Subcutaneous abdominal adipose tissue (tissue), 5 donors: ENCODE measurements around the gene SF3A2.

Experiments
- H3K27ac ChIP-seq: one replicate; pipeline ENCODE4 v1.7.0; 2013; ENCODE audit warnings: low read depth, mild to moderate bottlenecking, inconsistent platforms, low read length, moderate library complexity
- H3K27me3 ChIP-seq, 5 donors: one replicate each; pipeline ENCODE4 v1.7.0; 2013; ENCODE audit warnings: low read length in 5 of 5, inconsistent platforms in 1 of 5; ENCODE audit not compliant: control insufficient read depth in 5 of 5, insufficient read depth in 4 of 5
- H3K36me3 ChIP-seq, 5 donors: one replicate each; pipeline ENCODE4 v1.7.0; 2013; ENCODE audit warnings: low read length in 5 of 5; ENCODE audit not compliant: control insufficient read depth in 5 of 5, insufficient read depth in 5 of 5
- H3K4me1 ChIP-seq, 5 donors: one replicate each; pipeline ENCODE4 v1.7.0; 2013; ENCODE audit warnings: low read length in 5 of 5, mild to moderate bottlenecking in 3 of 5, moderate library complexity in 1 of 5; ENCODE audit not compliant: control insufficient read depth in 5 of 5, insufficient read depth in 5 of 5
- H3K4me3 ChIP-seq, 5 donors: one replicate each; pipeline ENCODE4 v1.7.0; 2013; ENCODE audit warnings: low read length in 5 of 5, low read depth in 1 of 5
- H3K9ac ChIP-seq, 5 donors: one replicate each; pipeline ENCODE4 v1.7.0; 2013; ENCODE audit warnings: low read length in 5 of 5, mild to moderate bottlenecking in 4 of 5, moderate library complexity in 3 of 5
- H3K9me3 ChIP-seq, 5 donors: one replicate each; pipeline ENCODE4 v1.7.0; 2013; ENCODE audit warnings: low read length in 5 of 5; ENCODE audit not compliant: control insufficient read depth in 5 of 5
- donor health status: healthy.
- donor health status: healthy.
- donor health status: healthy.
- donor health status: healthy.
- donor health status: healthy.

SF3A2 gene, protein sequence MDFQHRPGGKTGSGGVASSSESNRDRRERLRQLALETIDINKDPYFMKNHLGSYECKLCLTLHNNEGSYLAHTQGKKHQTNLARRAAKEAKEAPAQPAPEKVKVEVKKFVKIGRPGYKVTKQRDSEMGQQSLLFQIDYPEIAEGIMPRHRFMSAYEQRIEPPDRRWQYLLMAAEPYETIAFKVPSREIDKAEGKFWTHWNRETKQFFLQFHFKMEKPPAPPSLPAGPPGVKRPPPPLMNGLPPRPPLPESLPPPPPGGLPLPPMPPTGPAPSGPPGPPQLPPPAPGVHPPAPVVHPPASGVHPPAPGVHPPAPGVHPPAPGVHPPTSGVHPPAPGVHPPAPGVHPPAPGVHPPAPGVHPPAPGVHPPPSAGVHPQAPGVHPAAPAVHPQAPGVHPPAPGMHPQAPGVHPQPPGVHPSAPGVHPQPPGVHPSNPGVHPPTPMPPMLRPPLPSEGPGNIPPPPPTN

DNA sequence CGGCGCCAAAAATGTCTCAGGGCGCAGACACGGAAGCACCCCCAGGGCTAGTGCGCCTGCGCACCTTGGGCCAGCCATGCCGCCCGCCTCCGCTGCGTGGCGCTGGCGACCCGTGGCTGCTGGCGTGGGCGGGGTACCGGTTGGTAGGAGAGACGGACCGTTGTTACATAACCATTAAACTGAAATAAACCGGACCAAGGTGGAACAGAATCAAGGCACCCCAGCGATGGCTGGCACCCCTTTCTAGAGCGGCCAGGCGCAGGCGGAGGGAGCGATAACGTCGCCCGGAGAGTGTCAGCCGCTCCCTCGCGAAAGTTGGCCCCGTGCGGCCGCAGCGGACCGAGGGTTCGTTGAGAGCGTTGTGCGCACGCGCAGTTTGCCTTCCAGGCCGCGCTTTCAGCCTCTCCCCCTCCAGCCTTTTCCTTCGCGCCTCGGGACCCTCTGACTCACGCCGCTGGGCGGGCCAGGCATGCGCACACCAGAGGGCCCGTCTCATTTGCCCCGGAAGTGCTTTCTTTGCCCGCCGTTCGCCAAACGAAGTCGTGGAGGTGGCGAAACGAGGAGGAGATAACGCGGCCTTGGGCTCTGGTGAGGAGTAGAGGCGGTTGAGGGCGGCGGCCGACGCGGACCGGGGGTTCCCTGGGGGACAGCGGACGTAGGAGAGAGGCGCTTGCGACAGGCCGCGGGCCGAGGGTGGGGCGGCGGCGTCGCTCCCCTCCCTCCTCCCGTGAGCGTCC is at the start of gene SF3A2, which contains the start of gene PLEKHJ1:
Gene SF3A2 (plus strand): TSS at position 511 of the 737 bp plus-strand sequence. CDS start 6,595 bp downstream, outside the sequence.
Gene PLEKHJ1 (minus strand): TSS at position 16 of the 737 bp plus-strand sequence. CDS start 81 bp downstream, outside the sequence.
- Histone ChIP-seq H3K4me1 (peaks cover 11 to 69% (median 59%) of the 10 kb centered on the region in 5 donors), H3K27me3 (no peaks in the 10 kb centered on the region), H3K4me3 (peak within 1 kb of the TSS; percentile 74 to 79 (median 76)), H3K9me3 (no peaks in the 10 kb centered on the region), H3K36me3 (peaks cover 0 to 33% (median 22%) of the 10 kb centered on the region in 5 donors), H3K9ac (peak within 1 kb of the TSS; percentile 81 to 96 (median 94)), H3K27ac (peak within 1 kb of the TSS; percentile 99)

- Histone ChIP-seq H3K4me3 (no peak overlapping the region), H3K9me3 (no peaks in the 10 kb centered on the region), H3K27me3 (no peaks in the 10 kb centered on the region), H3K9ac (no peak overlapping the region), H3K4me1 (peaks cover 10 to 40% (median 30%) of the 10 kb centered on the region in 5 donors), H3K36me3 (peaks cover 0 to 65% (median 45%) of the 10 kb centered on the region in 5 donors), H3K27ac (peak overlapping the region; percentile 80)
Observed at GRCh38 chr19:2187159-2187558, 49.5 kb upstream of the SF3A2 start.

- no peak overlapping the region for H3K27ac ChIP-seq
Observed at GRCh38 chr19:2188708-2189385, 47.8 kb upstream of the SF3A2 start.

GRCh38 chr19:2189880-2190279 is 46.7 kb upstream of the SF3A2 start:
- H3K9me3 ChIP-seq: no peaks in the 10 kb centered on the region
- no peak overlapping the region for H3K4me3 ChIP-seq
- no peak overlapping the region for H3K9ac ChIP-seq
- peaks cover 10 to 40% (median 30%) of the 10 kb centered on the region in 5 donors for H3K4me1 ChIP-seq
- no peaks in the 10 kb centered on the region for H3K27me3 ChIP-seq
- no peak overlapping the region for H3K27ac ChIP-seq
- peaks cover 0 to 65% (median 57%) of the 10 kb centered on the region in 5 donors for H3K36me3 ChIP-seq

More at GRCh38 chr19:2188708-2189385, 47.8 kb upstream of the SF3A2 start:
- Histone ChIP-seq H3K27me3 (no peaks in the 10 kb centered on the region), H3K9me3 (no peaks in the 10 kb centered on the region), H3K36me3 (peaks cover 0 to 66% (median 51%) of the 10 kb centered on the region in 5 donors), H3K4me3 (no peak overlapping the region), H3K4me1 (peaks cover 10 to 40% (median 30%) of the 10 kb centered on the region in 5 donors), H3K9ac (peak overlapping the region in 1 of 5 donors; percentile 13)

DNA sequence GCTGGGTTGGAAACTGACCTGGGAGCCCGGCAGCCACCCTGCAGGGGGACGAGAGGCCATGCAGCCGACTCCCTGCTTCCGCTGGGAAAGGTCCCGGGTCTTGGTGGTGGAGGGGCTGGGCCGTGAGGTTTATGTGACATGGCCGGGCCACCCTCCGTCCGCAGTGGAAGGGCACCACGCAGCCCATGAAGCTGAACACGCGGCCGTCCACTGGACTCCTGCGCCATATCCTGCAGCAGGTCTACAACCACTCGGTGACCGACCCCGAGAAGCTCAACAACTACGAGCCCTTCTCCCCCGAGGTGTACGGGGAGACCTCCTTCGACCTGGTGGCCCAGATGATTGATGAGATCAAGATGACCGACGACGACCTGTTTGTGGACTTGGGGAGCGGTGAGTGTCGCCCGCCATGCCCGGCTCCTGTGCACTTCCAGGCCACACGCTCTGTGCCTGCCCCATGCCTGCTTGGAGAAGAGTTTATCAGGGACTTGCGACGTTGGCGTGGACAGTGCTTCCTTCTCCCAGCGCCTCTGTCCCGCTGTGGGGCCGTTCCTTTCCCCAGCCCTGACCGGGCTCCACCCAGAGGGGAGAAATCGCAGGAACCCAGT is 45.7 kb upstream of the SF3A2 start:
- no peak overlapping the region for H3K9ac ChIP-seq
- H3K9me3 ChIP-seq: no peaks in the 10 kb centered on the region
- H3K36me3 ChIP-seq: peaks cover 0 to 76% (median 68%) of the 10 kb centered on the region in 5 donors
- H3K27ac ChIP-seq: no peak overlapping the region
- no peaks in the 10 kb centered on the region for H3K27me3 ChIP-seq
- no peak overlapping the region for H3K4me3 ChIP-seq
- H3K4me1 ChIP-seq: peaks cover 9 to 33% (median 20%) of the 10 kb centered on the region in 5 donors

- H3K4me3 ChIP-seq: no peak overlapping the region
- H3K9me3 ChIP-seq: no peaks in the 10 kb centered on the region
- no peak overlapping the region for H3K27ac ChIP-seq
- H3K27me3 ChIP-seq: no peaks in the 10 kb centered on the region
- H3K9ac ChIP-seq: no peak overlapping the region
- H3K36me3 ChIP-seq: peaks cover 0 to 82% (median 72%) of the 10 kb centered on the region in 5 donors
- peaks cover 3 to 28% (median 13%) of the 10 kb centered on the region in 5 donors for H3K4me1 ChIP-seq
Observed at GRCh38 chr19:2191456-2192310, 44.9 kb upstream of the SF3A2 start.

- Histone ChIP-seq H3K27ac (no peak overlapping the region), H3K36me3 (peaks cover 0 to 86% (median 77%) of the 10 kb centered on the region in 5 donors), H3K4me1 (peaks cover 0 to 19% (median 6%) of the 10 kb centered on the region in 5 donors), H3K9me3 (no peaks in the 10 kb centered on the region), H3K9ac (no peak overlapping the region), H3K27me3 (no peaks in the 10 kb centered on the region), H3K4me3 (no peak overlapping the region)
Observed at GRCh38 chr19:2192862-2193261, 43.8 kb upstream of the SF3A2 start.

DNA sequence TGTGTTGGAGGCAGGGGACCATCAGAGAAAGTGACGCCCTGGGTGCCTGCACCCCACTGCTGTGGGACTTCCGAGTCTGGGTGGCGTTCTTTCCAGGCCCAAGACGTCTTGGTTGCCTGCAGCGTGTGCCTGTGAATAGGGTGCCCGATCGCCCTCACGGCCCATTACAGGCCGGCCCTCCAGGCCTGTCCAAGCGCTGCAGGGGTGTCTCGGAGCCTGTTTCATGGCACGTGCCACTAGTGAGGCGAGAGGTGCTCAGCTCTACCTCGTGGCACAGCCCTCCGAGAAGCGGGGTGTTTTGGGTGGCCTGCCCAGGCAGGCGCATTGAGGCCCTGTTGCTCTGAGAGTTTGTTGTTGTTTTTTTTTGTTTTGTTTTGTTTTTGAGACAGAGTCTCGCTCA is 42.8 kb upstream of the SF3A2 start:
- no peak overlapping the region for H3K27ac ChIP-seq
- peaks cover 0 to 12% (median 1%) of the 10 kb centered on the region in 5 donors for H3K4me1 ChIP-seq
- no peak overlapping the region for H3K9ac ChIP-seq
- H3K27me3 ChIP-seq: no peaks in the 10 kb centered on the region
- H3K4me3 ChIP-seq: no peak overlapping the region
- no peaks in the 10 kb centered on the region for H3K9me3 ChIP-seq
- peaks cover 0 to 89% (median 77%) of the 10 kb centered on the region in 5 donors for H3K36me3 ChIP-seq
